Measurements from ENCODE around the gene DHCR24.

DNA sequence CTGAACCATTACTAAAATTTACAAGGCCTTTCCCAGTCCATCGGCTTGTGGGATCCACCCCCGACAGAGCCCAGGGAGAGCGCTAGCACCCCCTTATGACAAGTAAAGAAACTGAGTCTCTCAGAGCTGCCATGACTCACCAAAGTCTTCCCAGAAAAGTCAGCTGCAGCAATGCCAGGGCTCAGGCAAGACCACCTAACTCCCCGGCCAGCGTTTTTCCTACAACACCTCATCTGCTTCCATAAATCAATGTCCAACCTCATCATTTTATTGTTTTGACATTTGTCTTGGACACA, 15.0 kb downstream of the DHCR24 start:
- TF ChIP-seq, protein P1, sequence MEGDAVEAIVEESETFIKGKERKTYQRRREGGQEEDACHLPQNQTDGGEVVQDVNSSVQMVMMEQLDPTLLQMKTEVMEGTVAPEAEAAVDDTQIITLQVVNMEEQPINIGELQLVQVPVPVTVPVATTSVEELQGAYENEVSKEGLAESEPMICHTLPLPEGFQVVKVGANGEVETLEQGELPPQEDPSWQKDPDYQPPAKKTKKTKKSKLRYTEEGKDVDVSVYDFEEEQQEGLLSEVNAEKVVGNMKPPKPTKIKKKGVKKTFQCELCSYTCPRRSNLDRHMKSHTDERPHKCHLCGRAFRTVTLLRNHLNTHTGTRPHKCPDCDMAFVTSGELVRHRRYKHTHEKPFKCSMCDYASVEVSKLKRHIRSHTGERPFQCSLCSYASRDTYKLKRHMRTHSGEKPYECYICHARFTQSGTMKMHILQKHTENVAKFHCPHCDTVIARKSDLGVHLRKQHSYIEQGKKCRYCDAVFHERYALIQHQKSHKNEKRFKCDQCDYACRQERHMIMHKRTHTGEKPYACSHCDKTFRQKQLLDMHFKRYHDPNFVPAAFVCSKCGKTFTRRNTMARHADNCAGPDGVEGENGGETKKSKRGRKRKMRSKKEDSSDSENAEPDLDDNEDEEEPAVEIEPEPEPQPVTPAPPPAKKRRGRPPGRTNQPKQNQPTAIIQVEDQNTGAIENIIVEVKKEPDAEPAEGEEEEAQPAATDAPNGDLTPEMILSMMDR (conservative IDR thresholded peaks at IDR 0.05 in 1 of 2, IDR thresholded peaks at IDR 0.05 in 1 of 2; ENCODE audit: extremely low read depth in 1 of 2, insufficient read depth in 1 of 2, low read depth in 1 of 2, low read length in 2 of 2) = no peak
- TF ChIP-seq EZH2 (IDR thresholded peaks at IDR 0.05; ENCODE audit: borderline replicate concordance, low read length) = no peak

Measured in mammary epithelial cell (primary cell).